Transverse colon (tissue), 3 donors: Measurements from ENCODE around the gene DZIP3.

ENCODE experiments used
- EP300 ChIP-seq: sonication (generic); formaldehyde crosslinking; IDR thresholded peaks from one replicate; pipeline ENCODE4 v1.6.1; 2017; ENCODE audit warnings: antibody characterized with exemption, low read depth
- TF ChIP-seq, protein P1 (sequence below), 5 experiments: fragments of 200-600 bp in 3 of 5; fragments of 450-650 bp in 2 of 5; sonication (generic) in 3 of 5; IDR thresholded peaks; 1 replicate in 2 of 5; 2 replicates in 3 of 5; pipeline ENCODE4 v1.5.1; 2016 to 2017; ENCODE audit warnings: antibody characterized with exemption in 5 of 5, inconsistent platforms in 3 of 5, mild to moderate bottlenecking in 2 of 5, moderate library complexity in 1 of 5

DNA sequence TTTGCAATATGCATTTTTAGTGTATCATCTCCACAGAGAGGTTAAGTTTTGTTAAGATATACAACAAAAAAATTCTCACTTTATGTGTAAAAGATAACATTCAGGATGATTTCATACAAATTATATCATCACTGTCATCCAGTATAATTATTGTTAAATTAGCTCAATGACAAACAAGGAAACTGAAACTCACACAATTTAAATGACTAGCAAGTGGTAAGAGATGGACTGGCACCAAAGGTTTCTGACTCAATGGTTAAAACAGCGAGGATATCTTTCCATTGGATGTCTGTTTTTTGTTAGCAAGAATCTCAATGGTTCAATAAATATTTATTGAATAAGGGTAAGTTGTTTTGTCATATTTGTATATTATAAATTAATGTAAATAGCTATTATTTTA, 22.9 kb upstream of the DZIP3 start:
- TF ChIP-seq, protein P1, sequence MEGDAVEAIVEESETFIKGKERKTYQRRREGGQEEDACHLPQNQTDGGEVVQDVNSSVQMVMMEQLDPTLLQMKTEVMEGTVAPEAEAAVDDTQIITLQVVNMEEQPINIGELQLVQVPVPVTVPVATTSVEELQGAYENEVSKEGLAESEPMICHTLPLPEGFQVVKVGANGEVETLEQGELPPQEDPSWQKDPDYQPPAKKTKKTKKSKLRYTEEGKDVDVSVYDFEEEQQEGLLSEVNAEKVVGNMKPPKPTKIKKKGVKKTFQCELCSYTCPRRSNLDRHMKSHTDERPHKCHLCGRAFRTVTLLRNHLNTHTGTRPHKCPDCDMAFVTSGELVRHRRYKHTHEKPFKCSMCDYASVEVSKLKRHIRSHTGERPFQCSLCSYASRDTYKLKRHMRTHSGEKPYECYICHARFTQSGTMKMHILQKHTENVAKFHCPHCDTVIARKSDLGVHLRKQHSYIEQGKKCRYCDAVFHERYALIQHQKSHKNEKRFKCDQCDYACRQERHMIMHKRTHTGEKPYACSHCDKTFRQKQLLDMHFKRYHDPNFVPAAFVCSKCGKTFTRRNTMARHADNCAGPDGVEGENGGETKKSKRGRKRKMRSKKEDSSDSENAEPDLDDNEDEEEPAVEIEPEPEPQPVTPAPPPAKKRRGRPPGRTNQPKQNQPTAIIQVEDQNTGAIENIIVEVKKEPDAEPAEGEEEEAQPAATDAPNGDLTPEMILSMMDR (IDR thresholded peaks at IDR 0.05), result no peak
- no peak for TF ChIP-seq EP300
